GM19035 (cell line): ENCODE data around the gene RESF1.
"Not testable (repeated sequence)": the region's sequence is repeated elsewhere in the genome, so short reads cannot be mapped to it uniquely, and the experiment has no call there.

Experiments
- ATAC-seq: cut with Tn5 transposase; IDR thresholded peaks from one replicate; pipeline ENCODE4 v1.9.1; 2021; ENCODE audit not compliant: unreplicated experiment

RESF1 gene

GRCh38 chr12:31959161-31959700 lies at the start of gene RESF1:
RESF1 (plus strand) TSS chr12:31959415; CDS start chr12:31980956, 21,541 bp downstream.
- peak; percentile 88 for ATAC-seq

GRCh38 chr12:31914927-31915326 lies 44.3 kb upstream of the RESF1 start:
- no peak for ATAC-seq

- ATAC-seq = no peak
These were observed 43.8 kb upstream of the RESF1 start for GRCh38 chr12:31915446-31915845.

GRCh38 chr12:31922341-31923062 lies 36.7 kb upstream of the RESF1 start:
- ATAC-seq = no peak

- ATAC-seq = no peak
These were observed 36.2 kb upstream of the RESF1 start for GRCh38 chr12:31923063-31923412.

GRCh38 chr12:31928246-31929026 lies 30.8 kb upstream of the RESF1 start:
- no peak for ATAC-seq

- no peak for ATAC-seq
These were observed 30.1 kb upstream of the RESF1 start for GRCh38 chr12:31929027-31929526.

- no peak for ATAC-seq
These were observed 27.2 kb upstream of the RESF1 start for GRCh38 chr12:31931796-31932715.

GRCh38 chr12:31944299-31944698 lies 14.9 kb upstream of the RESF1 start:
- no peak for ATAC-seq

- no peak for ATAC-seq
These were observed 11.2 kb upstream of the RESF1 start for GRCh38 chr12:31947971-31948370.

- not testable (repeated sequence) for ATAC-seq
These were observed 10.4 kb upstream of the RESF1 start for GRCh38 chr12:31948697-31949359.

- ATAC-seq = no peak
These were observed 9.1 kb upstream of the RESF1 start for GRCh38 chr12:31950088-31950487.

GRCh38 chr12:31950492-31950891 lies 8.7 kb upstream of the RESF1 start:
- ATAC-seq = no peak

GRCh38 chr12:31951008-31951407 lies 8.2 kb upstream of the RESF1 start:
- ATAC-seq = no peak

GRCh38 chr12:31951939-31952338 lies 7.3 kb upstream of the RESF1 start:
- ATAC-seq = no peak

GRCh38 chr12:31952418-31952817 lies 6.8 kb upstream of the RESF1 start:
- ATAC-seq = no peak

GRCh38 chr12:31954925-31955858 lies 4.0 kb upstream of the RESF1 start:
- no peak for ATAC-seq

- no peak for ATAC-seq
These were observed 550 bp upstream of the RESF1 start for GRCh38 chr12:31958569-31959160.
